Measurements from ENCODE around the gene NELL1. TPM values are rescaled to one million over a fixed set of nuclear protein-coding genes. Genes with fewer than 3 reads are reported as not detected.

NELL1 gene
- total and polyA plus RNA-seq, 7 donors, result 0.34 to 1.1 (median 0.62) TPM; not detected in 3

DNA sequence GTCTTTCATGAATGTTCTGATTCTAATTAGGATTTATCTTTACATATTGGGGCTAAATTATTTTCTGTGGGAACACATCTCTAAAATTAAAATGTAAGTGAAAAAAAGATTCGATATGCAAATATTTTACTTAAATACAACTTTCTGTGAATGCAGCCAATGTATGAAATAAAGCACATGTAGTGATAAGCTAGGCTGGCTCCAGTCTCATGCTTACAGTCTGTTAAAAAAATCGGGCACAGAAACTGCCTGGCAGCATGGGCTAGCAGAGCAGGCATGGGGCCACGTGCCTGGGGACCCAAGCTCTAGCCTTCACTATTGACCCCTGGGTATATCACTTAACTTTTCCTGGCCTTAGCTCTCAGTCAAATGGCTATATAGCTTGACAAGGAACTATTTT lies 46.5 kb downstream of the NELL1 start:
- Histone ChIP-seq H3K9me3 (no peaks in the 10 kb centered on the region), H3K27me3 (no peaks in the 10 kb centered on the region), H3K36me3 (no peaks in the 10 kb centered on the region), H3K4me3 (no peak overlapping the region), H3K27ac (no peak overlapping the region), H3K4me1 (no peaks in the 10 kb centered on the region)
- no peak for DNase-seq
- 67 to 81% methylated on average over 3 of the region's 3 CpGs for WGBS, 2 donors
- TF ChIP-seq POLR2A (IDR thresholded peaks at IDR 0.05), result no peak
- no peak for TF ChIP-seq EP300 (IDR thresholded peaks at IDR 0.05)
- TF ChIP-seq, protein P1, sequence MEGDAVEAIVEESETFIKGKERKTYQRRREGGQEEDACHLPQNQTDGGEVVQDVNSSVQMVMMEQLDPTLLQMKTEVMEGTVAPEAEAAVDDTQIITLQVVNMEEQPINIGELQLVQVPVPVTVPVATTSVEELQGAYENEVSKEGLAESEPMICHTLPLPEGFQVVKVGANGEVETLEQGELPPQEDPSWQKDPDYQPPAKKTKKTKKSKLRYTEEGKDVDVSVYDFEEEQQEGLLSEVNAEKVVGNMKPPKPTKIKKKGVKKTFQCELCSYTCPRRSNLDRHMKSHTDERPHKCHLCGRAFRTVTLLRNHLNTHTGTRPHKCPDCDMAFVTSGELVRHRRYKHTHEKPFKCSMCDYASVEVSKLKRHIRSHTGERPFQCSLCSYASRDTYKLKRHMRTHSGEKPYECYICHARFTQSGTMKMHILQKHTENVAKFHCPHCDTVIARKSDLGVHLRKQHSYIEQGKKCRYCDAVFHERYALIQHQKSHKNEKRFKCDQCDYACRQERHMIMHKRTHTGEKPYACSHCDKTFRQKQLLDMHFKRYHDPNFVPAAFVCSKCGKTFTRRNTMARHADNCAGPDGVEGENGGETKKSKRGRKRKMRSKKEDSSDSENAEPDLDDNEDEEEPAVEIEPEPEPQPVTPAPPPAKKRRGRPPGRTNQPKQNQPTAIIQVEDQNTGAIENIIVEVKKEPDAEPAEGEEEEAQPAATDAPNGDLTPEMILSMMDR (IDR thresholded peaks at IDR 0.05), result no peak
- intact Hi-C loops (cut with DNase I), result no loop called here

DNA sequence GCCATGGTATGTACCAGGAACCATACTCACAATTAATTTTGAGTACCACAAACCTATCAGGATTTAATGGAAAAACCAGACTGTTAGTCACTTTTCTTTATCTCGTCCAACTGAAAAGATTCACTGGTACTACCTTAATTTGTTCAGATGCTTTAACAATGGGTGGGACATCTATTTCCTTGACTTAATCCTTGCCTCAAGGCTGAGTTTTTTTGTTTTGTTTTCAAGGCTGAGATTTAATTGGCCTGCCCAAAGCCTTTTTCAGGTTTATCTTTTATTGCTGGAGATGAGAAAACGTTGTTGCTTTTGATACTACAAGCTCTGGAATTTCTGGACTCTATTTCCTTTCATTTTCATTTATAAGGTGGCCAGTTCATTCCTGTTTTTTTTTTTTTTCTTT lies 50.4 kb downstream of the NELL1 start:
- DNase-seq, result no peak
- TF ChIP-seq POLR2A (IDR thresholded peaks at IDR 0.05), result no peak
- TF ChIP-seq POLR2AphosphoS5 (IDR thresholded peaks at IDR 0.05), result no peak
- TF ChIP-seq, protein P1 (IDR thresholded peaks at IDR 0.05), result no peak
- no peak for TF ChIP-seq EP300 (IDR thresholded peaks at IDR 0.05)
- no peaks in the 10 kb centered on the region for H3K4me1 ChIP-seq
- H3K27me3 ChIP-seq, result no peaks in the 10 kb centered on the region
- 26 to 67% methylated on average over 2 of the region's 2 CpGs for WGBS, 2 donors
- H3K27ac ChIP-seq, result no peak overlapping the region
- no peaks in the 10 kb centered on the region for H3K36me3 ChIP-seq
- H3K9me3 ChIP-seq, result no peaks in the 10 kb centered on the region
- intact Hi-C loops (cut with DNase I), result no loop called here
- no peak overlapping the region for H3K4me3 ChIP-seq

DNA sequence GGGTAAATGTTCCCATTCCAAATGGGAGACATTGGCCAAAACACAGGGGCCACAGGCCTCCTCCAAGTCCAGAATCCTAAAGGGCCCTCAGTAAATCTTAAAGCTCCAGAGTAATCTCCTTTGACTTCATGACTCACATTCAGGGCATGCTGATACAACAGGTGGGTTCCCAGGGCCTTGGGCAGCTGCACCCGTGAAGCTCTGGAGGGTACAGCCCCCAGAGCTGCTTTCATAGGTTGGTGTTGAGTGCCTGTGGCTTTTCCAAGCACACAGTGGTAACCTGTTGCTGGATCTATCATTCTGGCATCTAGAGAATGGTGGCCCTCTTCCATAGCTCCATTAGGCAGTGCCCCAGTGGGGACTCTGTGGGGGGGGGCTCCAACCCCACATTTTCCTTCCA lies 54.0 kb downstream of the NELL1 start:
- intact Hi-C loops (cut with DNase I), result no loop called here
- no peak for DNase-seq
- no peaks in the 10 kb centered on the region for H3K9me3 ChIP-seq
- no peaks in the 10 kb centered on the region for H3K36me3 ChIP-seq
- H3K4me3 ChIP-seq, result no peak overlapping the region
- H3K27me3 ChIP-seq, result no peaks in the 10 kb centered on the region
- H3K27ac ChIP-seq, result no peak overlapping the region
- 15 to 63% methylated on average over 1 of the region's 1 CpG for WGBS, 2 donors
- no peaks in the 10 kb centered on the region for H3K4me1 ChIP-seq
- no peak for TF ChIP-seq EP300 (IDR thresholded peaks at IDR 0.05)
- TF ChIP-seq, protein P1 (IDR thresholded peaks at IDR 0.05), result no peak
- no peak for TF ChIP-seq POLR2AphosphoS5 (IDR thresholded peaks at IDR 0.05)
- no peak for TF ChIP-seq POLR2A (IDR thresholded peaks at IDR 0.05)

DNA sequence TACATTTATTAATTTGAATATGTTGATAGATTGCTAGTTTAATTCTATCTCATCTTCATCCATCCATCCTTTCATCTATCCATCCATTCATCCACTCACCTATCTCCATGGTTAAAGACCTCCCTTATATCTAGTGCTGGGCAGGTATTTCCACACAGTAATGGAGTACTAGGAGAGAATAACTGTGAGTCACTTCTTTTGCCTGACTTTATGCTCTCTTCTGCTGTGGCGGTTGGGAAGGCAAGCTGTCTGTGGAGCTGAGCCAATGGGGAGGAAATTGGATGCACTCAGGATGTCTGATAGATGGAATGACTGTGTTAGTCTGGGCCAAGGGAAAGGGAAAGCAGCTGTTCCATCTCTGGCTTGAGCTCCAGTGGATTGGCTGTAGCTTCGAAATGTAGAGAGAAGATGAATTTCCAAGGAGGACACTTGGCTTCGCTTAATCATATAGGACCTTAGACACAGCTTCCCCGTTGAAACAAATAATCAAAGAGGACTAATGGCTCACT lies 60.3 kb downstream of the NELL1 start:
- Histone ChIP-seq H3K27ac (no peak overlapping the region), H3K4me3 (no peak overlapping the region), H3K36me3 (no peaks in the 10 kb centered on the region), H3K27me3 (no peaks in the 10 kb centered on the region), H3K4me1 (no peaks in the 10 kb centered on the region), H3K9me3 (no peaks in the 10 kb centered on the region)
- TF ChIP-seq EP300 (IDR thresholded peaks at IDR 0.05) (no peak), POLR2AphosphoS5 (IDR thresholded peaks at IDR 0.05) (no peak), POLR2A (IDR thresholded peaks at IDR 0.05) (no peak)
- TF ChIP-seq, protein P1 (IDR thresholded peaks at IDR 0.05), result no peak
- intact Hi-C loops (cut with DNase I), result no loop called here
- no peak for DNase-seq
- 75 to 77% methylated on average over 4 of the region's 4 CpGs for WGBS, 2 donors

DNA sequence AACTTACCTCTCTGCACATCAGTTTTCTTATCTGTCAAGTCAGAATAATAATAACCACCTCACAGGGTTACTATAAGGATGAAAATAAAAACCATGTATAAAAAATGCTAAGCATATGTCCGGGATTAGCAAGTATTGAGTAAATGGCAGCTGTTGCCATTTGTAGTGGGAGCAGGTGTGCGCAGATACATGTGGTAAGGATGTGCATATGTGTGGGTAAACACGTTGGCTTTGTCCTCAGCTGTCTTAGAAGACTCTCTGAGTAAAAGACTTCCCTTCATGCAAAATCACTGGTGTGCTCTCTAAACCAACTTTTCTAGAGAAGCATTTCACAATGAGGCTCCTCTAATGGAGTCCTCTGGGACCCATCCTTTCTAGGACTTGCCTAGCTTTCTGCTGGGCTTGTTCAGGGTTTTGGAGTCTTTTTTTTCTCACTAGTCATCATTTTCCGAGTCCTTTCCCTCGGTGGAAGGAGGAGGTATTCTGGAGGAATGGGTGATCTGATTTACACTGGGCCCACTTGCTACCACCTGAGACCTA lies 62.4 kb downstream of the NELL1 start:
- intact Hi-C loops (cut with DNase I), result no loop called here

More for the DNA sequence above, 62.4 kb downstream of the NELL1 start:
- 74 to 80% methylated on average over 5 of the region's 5 CpGs for WGBS, 2 donors
- no peak overlapping the region for H3K27ac ChIP-seq
- no peak for DNase-seq
- H3K36me3 ChIP-seq, result no peaks in the 10 kb centered on the region
- H3K4me1 ChIP-seq, result no peaks in the 10 kb centered on the region
- H3K27me3 ChIP-seq, result no peaks in the 10 kb centered on the region
- no peaks in the 10 kb centered on the region for H3K9me3 ChIP-seq
- no peak overlapping the region for H3K4me3 ChIP-seq
- no peak for TF ChIP-seq POLR2AphosphoS5 (IDR thresholded peaks at IDR 0.05)
- no peak for TF ChIP-seq EP300 (IDR thresholded peaks at IDR 0.05)
- TF ChIP-seq, protein P1 (IDR thresholded peaks at IDR 0.05), result no peak
